Measurements from ENCODE around the gene ELN.

ELN gene

DNA sequence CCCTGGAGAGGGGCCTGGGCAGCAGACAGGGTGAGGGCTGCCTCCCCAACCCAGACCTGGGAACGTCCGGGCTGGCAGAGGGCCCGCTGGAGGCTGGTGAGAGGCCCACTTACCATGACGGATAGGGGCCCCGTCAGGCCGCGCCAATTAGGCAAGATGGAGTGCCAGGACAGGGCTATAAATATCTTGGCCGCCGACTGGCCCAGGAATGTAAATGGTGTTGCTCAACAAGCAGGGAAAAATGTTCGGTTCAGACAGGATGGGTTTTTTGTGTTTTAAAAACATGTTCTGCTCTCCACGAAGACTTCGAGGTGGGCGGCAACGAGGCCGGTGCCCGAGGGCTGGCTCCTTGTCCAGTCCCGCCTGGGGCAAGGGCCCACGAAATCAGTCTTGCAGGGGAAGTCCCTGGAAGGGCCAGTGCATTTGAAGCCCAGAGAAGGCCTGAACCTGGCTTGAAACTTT is 35.8 kb upstream of the ELN start:
- ChIA-PET CTCF (interaction anchor here (1.2 to 1.3 kb wide), 2 partner anchors 13 to 35 kb away, joined by 3 to 5 read pairs; no protein-coding TSS in a partner anchor), POLR2A (no interaction called here)
- WGBS (ENCODE audit: insufficient coverage), result 94% methylated on average over 18 of the region's 18 CpGs
- H3K4me3 ChIP-seq (ENCODE audit: control insufficient read depth in 1 of 7, extremely low read depth in 1 of 7, insufficient read depth in 4 of 7, low read depth in 2 of 7, low read length in 6 of 7), result no peak overlapping the region
- H3K4me1 ChIP-seq (ENCODE audit: control extremely low read depth in 1 of 4, control insufficient read depth in 4 of 4, insufficient read depth in 4 of 4, low read length in 3 of 4), result peaks cover 0 to 4% (median 1%) of the 10 kb centered on the region in 4 experiments
- H3K27me3 ChIP-seq (replicated peaks in 2 of 5; ENCODE audit: control insufficient read depth in 4 of 5, insufficient read depth in 5 of 5, low read length in 4 of 5), result no peaks in the 10 kb centered on the region
- peaks cover 0 to 13% (median 4%) of the 10 kb centered on the region in 5 experiments for H3K9me3 ChIP-seq (ENCODE audit: control extremely low read depth in 1 of 5, control insufficient read depth in 4 of 5, insufficient read depth in 2 of 5, low read depth in 1 of 5, low read length in 4 of 5)
- H3K27ac ChIP-seq (ENCODE audit: insufficient read depth in 1 of 2, low read depth in 1 of 2, low read length in 2 of 2, poor library complexity in 1 of 2, severe bottlenecking in 2 of 2), result no peak overlapping the region
- no peak for DNase-seq
- H3K36me3 ChIP-seq (ENCODE audit: control insufficient read depth in 4 of 4, insufficient read depth in 4 of 4, low read length in 3 of 4), result no peaks in the 10 kb centered on the region

DNA sequence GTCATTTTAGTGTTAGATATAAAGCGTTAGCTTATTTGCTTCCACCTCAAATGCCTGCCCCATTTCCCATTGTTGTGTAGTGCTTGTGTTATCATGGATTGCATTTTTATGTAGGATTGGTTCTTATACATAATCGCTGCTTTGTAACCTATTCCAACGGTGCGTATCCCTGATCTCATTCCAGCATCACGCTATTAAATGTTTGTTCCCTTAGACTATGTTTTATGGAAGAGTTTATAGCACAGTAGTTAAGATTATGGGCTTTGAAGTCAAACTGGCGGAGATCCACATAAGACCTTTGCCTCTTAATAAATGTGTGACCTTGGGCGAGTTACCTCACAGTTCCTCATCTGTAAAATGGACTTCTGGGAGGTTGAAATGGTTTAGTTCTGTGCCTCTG is 34.0 kb upstream of the ELN start:
- ChIA-PET POLR2A (no interaction called here), CTCF (no interaction called here)
- no peaks in the 10 kb centered on the region for H3K36me3 ChIP-seq (ENCODE audit: control insufficient read depth in 4 of 4, insufficient read depth in 4 of 4, low read length in 3 of 4)
- peaks cover 0 to 13% (median 4%) of the 10 kb centered on the region in 5 experiments for H3K9me3 ChIP-seq (ENCODE audit: control extremely low read depth in 1 of 5, control insufficient read depth in 4 of 5, insufficient read depth in 2 of 5, low read depth in 1 of 5, low read length in 4 of 5)
- H3K27me3 ChIP-seq (replicated peaks in 2 of 5; ENCODE audit: control insufficient read depth in 4 of 5, insufficient read depth in 5 of 5, low read length in 4 of 5), result no peaks in the 10 kb centered on the region
- H3K4me1 ChIP-seq (ENCODE audit: control extremely low read depth in 1 of 4, control insufficient read depth in 4 of 4, insufficient read depth in 4 of 4, low read length in 3 of 4), result peaks cover 0 to 5% (median 0%) of the 10 kb centered on the region in 4 experiments
- 80% methylated on average over 5 of the region's 7 CpGs for WGBS (ENCODE audit: insufficient coverage)
- H3K4me3 ChIP-seq (ENCODE audit: control insufficient read depth in 1 of 7, extremely low read depth in 1 of 7, insufficient read depth in 4 of 7, low read depth in 2 of 7, low read length in 6 of 7), result no peak overlapping the region
- no peak overlapping the region for H3K27ac ChIP-seq (ENCODE audit: insufficient read depth in 1 of 2, low read depth in 1 of 2, low read length in 2 of 2, poor library complexity in 1 of 2, severe bottlenecking in 2 of 2)
- DNase-seq, result no peak

DNA sequence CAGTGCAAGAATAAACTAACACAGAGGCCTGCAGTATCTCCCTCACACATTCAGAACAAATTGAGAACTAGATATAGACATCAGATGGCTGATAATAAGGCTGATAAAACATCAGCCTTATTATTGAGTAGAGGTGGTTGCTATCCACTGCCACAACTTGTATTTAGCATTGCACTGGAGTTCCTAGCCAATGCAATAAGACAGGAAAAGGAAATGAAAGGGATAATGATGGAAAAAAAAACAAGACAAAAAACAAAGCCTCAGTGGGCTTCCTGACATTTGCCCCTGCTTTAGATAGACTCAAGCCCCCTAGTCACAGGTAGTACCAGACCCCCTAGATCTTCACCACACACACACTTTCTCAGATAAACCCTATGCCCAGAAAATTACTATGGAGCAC is 33.2 kb upstream of the ELN start:
- Histone ChIP-seq H3K27ac (ENCODE audit: insufficient read depth in 1 of 2, low read depth in 1 of 2, low read length in 2 of 2, poor library complexity in 1 of 2, severe bottlenecking in 2 of 2) (no peak overlapping the region), H3K4me1 (ENCODE audit: control extremely low read depth in 1 of 4, control insufficient read depth in 4 of 4, insufficient read depth in 4 of 4, low read length in 3 of 4) (peaks cover 0 to 5% (median 0%) of the 10 kb centered on the region in 4 experiments), H3K9me3 (ENCODE audit: control extremely low read depth in 1 of 5, control insufficient read depth in 4 of 5, insufficient read depth in 2 of 5, low read depth in 1 of 5, low read length in 4 of 5) (peaks cover 0 to 13% (median 4%) of the 10 kb centered on the region in 5 experiments), H3K4me3 (ENCODE audit: control insufficient read depth in 1 of 7, extremely low read depth in 1 of 7, insufficient read depth in 4 of 7, low read depth in 2 of 7, low read length in 6 of 7) (no peak overlapping the region), H3K27me3 (replicated peaks in 2 of 5; ENCODE audit: control insufficient read depth in 4 of 5, insufficient read depth in 5 of 5, low read length in 4 of 5) (no peaks in the 10 kb centered on the region), H3K36me3 (ENCODE audit: control insufficient read depth in 4 of 4, insufficient read depth in 4 of 4, low read length in 3 of 4) (no peaks in the 10 kb centered on the region)
- no peak for DNase-seq
- ChIA-PET POLR2A (no interaction called here), CTCF (no interaction called here)

DNA sequence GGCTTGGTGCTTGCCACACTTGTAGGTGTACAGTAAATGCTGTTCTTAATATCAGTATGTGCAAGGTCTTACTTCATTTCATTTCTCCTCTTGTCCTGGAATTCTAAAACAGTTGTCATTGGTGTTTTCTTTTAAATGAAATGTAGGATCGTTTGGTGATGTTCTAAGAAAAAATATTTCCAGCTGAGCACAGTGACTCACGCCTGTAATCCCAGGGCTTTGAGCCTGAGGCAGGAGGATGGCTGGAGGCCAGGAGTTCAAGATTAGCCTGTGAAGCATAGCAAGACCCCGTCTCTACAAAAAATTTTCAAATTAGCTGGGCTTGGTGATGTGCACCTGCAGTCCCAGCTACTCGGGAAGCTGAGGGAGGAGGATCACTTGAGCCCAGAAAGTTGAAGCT is 32.6 kb upstream of the ELN start:
- POLR2A ChIA-PET, result no interaction called here
- 100% methylated on average over 3 of the region's 4 CpGs for WGBS (ENCODE audit: insufficient coverage)
- H3K36me3 ChIP-seq (ENCODE audit: control insufficient read depth in 4 of 4, insufficient read depth in 4 of 4, low read length in 3 of 4), result no peaks in the 10 kb centered on the region
- H3K9me3 ChIP-seq (ENCODE audit: control extremely low read depth in 1 of 5, control insufficient read depth in 4 of 5, insufficient read depth in 2 of 5, low read depth in 1 of 5, low read length in 4 of 5), result peaks cover 0 to 13% (median 4%) of the 10 kb centered on the region in 5 experiments
- H3K27me3 ChIP-seq (replicated peaks in 2 of 5; ENCODE audit: control insufficient read depth in 4 of 5, insufficient read depth in 5 of 5, low read length in 4 of 5), result no peaks in the 10 kb centered on the region
- CTCF ChIA-PET, result interaction anchor here (1.6 to 2.8 kb wide), 2 partner anchors 16 to 31 kb away, joined by 7 to 18 read pairs; partner anchors contain the start of gene ELN
- no peak for DNase-seq
- H3K27ac ChIP-seq (ENCODE audit: insufficient read depth in 1 of 2, low read depth in 1 of 2, low read length in 2 of 2, poor library complexity in 1 of 2, severe bottlenecking in 2 of 2), result no peak overlapping the region
- H3K4me1 ChIP-seq (ENCODE audit: control extremely low read depth in 1 of 4, control insufficient read depth in 4 of 4, insufficient read depth in 4 of 4, low read length in 3 of 4), result peaks cover 0 to 7% (median under 1%) of the 10 kb centered on the region in 4 experiments
- H3K4me3 ChIP-seq (ENCODE audit: control insufficient read depth in 1 of 7, extremely low read depth in 1 of 7, insufficient read depth in 4 of 7, low read depth in 2 of 7, low read length in 6 of 7), result no peak overlapping the region

DNA sequence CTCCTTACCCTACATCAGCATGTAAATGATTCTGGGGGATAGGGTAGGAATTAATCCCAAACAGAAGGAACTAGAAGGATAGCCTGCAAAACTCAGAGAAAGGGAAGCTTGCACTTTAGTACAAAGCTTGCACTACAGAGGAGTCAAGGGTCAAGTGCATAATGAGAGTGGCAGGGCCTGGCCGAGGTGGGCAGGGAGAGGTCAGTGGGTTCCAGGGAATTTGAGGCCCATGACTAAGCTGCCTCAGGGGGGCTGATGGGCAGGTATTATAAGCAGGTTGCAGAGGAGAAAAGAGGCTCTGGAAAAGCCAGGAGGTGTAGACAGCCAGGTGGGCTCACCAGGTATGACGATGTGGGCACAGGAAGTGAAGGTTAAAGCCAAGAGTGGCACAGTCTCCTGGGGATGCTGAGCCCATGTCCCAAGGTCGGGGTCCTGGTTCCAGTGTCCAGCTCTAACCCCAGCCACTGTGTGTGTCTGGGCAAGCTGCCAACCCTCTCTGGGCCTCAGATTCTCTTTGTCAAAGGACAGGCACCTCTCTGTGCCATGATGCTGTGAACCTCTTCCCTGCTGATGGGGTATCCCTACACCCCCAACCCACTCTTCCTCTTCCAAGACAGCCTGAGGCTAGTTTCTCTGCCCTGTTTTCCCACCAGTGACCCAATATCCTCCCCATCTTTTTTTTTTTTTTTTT is 32.0 kb upstream of the ELN start:
- H3K4me1 ChIP-seq (ENCODE audit: control extremely low read depth in 1 of 4, control insufficient read depth in 4 of 4, insufficient read depth in 4 of 4, low read length in 3 of 4), result peaks cover 0 to 13% (median 6%) of the 10 kb centered on the region in 4 experiments
- POLR2A ChIA-PET, result interaction anchor here (0.6 to 1.4 kb wide), 2 partner anchors 31 to 104 kb away, joined by 3 to 7 read pairs; no protein-coding TSS in a partner anchor
- no peak for DNase-seq
- CTCF ChIA-PET, result interaction anchor here (1.2 to 2.8 kb wide), 5 partner anchors 8 to 30 kb away, joined by 3 to 18 read pairs (median 7); partner anchors contain the start of gene ELN
- peaks cover 0 to 13% (median 4%) of the 10 kb centered on the region in 5 experiments for H3K9me3 ChIP-seq (ENCODE audit: control extremely low read depth in 1 of 5, control insufficient read depth in 4 of 5, insufficient read depth in 2 of 5, low read depth in 1 of 5, low read length in 4 of 5)
- no peak overlapping the region for H3K4me3 ChIP-seq (ENCODE audit: control insufficient read depth in 1 of 7, extremely low read depth in 1 of 7, insufficient read depth in 4 of 7, low read depth in 2 of 7, low read length in 6 of 7)
- H3K36me3 ChIP-seq (ENCODE audit: control insufficient read depth in 4 of 4, insufficient read depth in 4 of 4, low read length in 3 of 4), result no peaks in the 10 kb centered on the region
- no peaks in the 10 kb centered on the region for H3K27me3 ChIP-seq (replicated peaks in 2 of 5; ENCODE audit: control insufficient read depth in 4 of 5, insufficient read depth in 5 of 5, low read length in 4 of 5)
- no peak overlapping the region for H3K27ac ChIP-seq (ENCODE audit: insufficient read depth in 1 of 2, low read depth in 1 of 2, low read length in 2 of 2, poor library complexity in 1 of 2, severe bottlenecking in 2 of 2)
- WGBS (ENCODE audit: insufficient coverage), result 100% methylated on average over 2 of the region's 3 CpGs

DNA sequence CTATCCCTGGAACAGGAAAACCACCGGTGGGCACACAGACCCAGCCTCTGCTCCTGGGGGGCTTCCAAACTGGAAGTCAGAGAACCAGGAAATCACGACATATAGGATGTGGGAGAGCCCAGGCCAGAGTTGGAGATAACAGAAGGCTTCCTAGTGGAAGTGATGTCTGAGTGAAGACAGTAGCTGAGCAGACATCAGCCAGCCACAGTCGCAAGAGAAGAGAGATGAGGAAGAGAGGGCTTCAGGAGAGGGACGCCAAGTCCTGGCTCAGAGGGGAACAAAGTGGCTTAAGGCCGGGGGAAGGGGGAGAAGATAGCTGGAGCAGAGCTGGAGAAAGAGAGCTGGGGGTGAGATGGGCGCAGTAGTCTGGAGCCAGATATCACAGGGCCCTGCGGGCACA is 30.9 kb upstream of the ELN start:
- H3K4me1 ChIP-seq (ENCODE audit: control extremely low read depth in 1 of 4, control insufficient read depth in 4 of 4, insufficient read depth in 4 of 4, low read length in 3 of 4), result peaks cover 5 to 24% (median 16%) of the 10 kb centered on the region in 4 experiments
- no peaks in the 10 kb centered on the region for H3K36me3 ChIP-seq (ENCODE audit: control insufficient read depth in 4 of 4, insufficient read depth in 4 of 4, low read length in 3 of 4)
- WGBS (ENCODE audit: insufficient coverage), result 49% methylated on average over 6 of the region's 7 CpGs
- POLR2A ChIA-PET, result interaction anchor here (0.6 to 1.4 kb wide), 2 partner anchors 29 to 105 kb away, joined by 3 to 7 read pairs; no protein-coding TSS in a partner anchor
- H3K9me3 ChIP-seq (ENCODE audit: control extremely low read depth in 1 of 5, control insufficient read depth in 4 of 5, insufficient read depth in 2 of 5, low read depth in 1 of 5, low read length in 4 of 5), result peaks cover 0 to 13% (median 4%) of the 10 kb centered on the region in 5 experiments
- H3K27ac ChIP-seq (ENCODE audit: insufficient read depth in 1 of 2, low read depth in 1 of 2, low read length in 2 of 2, poor library complexity in 1 of 2, severe bottlenecking in 2 of 2), result no peak overlapping the region
- no peak overlapping the region for H3K4me3 ChIP-seq (ENCODE audit: control insufficient read depth in 1 of 7, extremely low read depth in 1 of 7, insufficient read depth in 4 of 7, low read depth in 2 of 7, low read length in 6 of 7)
- H3K27me3 ChIP-seq (replicated peaks in 2 of 5; ENCODE audit: control insufficient read depth in 4 of 5, insufficient read depth in 5 of 5, low read length in 4 of 5), result no peaks in the 10 kb centered on the region
- DNase-seq, result no peak
- CTCF ChIA-PET, result interaction anchor here (1.6 to 2.8 kb wide), 4 partner anchors 9 to 29 kb away, joined by 6 to 18 read pairs (median 7); partner anchors contain the start of gene ELN
